ENCODE measurements around the gene KDELR3.

Gene KDELR3

GRCh38 chr22:38531251-38531938, 63.5 kb downstream of the KDELR3 start:
- DNase-seq, result no peak
- Mint-ChIP-seq H3K36me3 (ENCODE audit: low read depth) (no peaks in the 10 kb centered on the region), H3K4me1 (no peaks in the 10 kb centered on the region), H3K9me3 (no peaks in the 10 kb centered on the region), H3K27me3 (ENCODE audit: low read depth, poor library complexity) (no peaks in the 10 kb centered on the region), H3K4me3 (no peak overlapping the region), H3K27ac (peak overlapping the region; percentile 66)
- TF ChIP-seq CTCF (IDR thresholded peaks at IDR 0.05), result no peak

Measured in nephron progenitor cell (in vitro differentiated cells).